ENCODE data around the gene CREB5.

Gene CREB5

GRCh38 chr7:28804157-28804556 lies 391.8 kb downstream of the CREB5 start:
- no peak for TF ChIP-seq CTCF (IDR thresholded peaks at IDR 0.05; ENCODE audit: borderline replicate concordance, control extremely low read depth, extremely low read depth, insufficient read depth, missing control alignments)
- DNase-seq (ENCODE audit: low spot score): no peak
- in situ Hi-C loops (cut with MboI; ENCODE audit: low sequenced_read_pairs, unreplicated experiment): no loop called here

- no peak for DNase-seq (ENCODE audit: low spot score)
- no peak for TF ChIP-seq CTCF (IDR thresholded peaks at IDR 0.05; ENCODE audit: borderline replicate concordance, control extremely low read depth, extremely low read depth, insufficient read depth, missing control alignments)
- in situ Hi-C loops (cut with MboI; ENCODE audit: low sequenced_read_pairs, unreplicated experiment): no loop called here
Measured at GRCh38 chr7:28804990-28805389, 392.7 kb downstream of the CREB5 start.

- no peak for TF ChIP-seq CTCF (IDR thresholded peaks at IDR 0.05; ENCODE audit: borderline replicate concordance, control extremely low read depth, extremely low read depth, insufficient read depth, missing control alignments)
- in situ Hi-C loops (cut with MboI; ENCODE audit: low sequenced_read_pairs, unreplicated experiment): no loop called here
- DNase-seq (ENCODE audit: low spot score): no peak
Measured at GRCh38 chr7:28806841-28807240, 394.5 kb downstream of the CREB5 start.

- no peak for DNase-seq (ENCODE audit: low spot score)
- in situ Hi-C loops (cut with MboI; ENCODE audit: low sequenced_read_pairs, unreplicated experiment): no loop called here
- no peak for TF ChIP-seq CTCF (IDR thresholded peaks at IDR 0.05; ENCODE audit: borderline replicate concordance, control extremely low read depth, extremely low read depth, insufficient read depth, missing control alignments)
Measured at GRCh38 chr7:28807396-28807994, 395.2 kb downstream of the CREB5 start.

GRCh38 chr7:28808796-28809533 lies 396.6 kb downstream of the CREB5 start:
- no peak for DNase-seq (ENCODE audit: low spot score)
- in situ Hi-C loops (cut with MboI; ENCODE audit: low sequenced_read_pairs, unreplicated experiment): no loop called here
- peak; percentile 18 for TF ChIP-seq CTCF (IDR thresholded peaks at IDR 0.05; ENCODE audit: borderline replicate concordance, control extremely low read depth, extremely low read depth, insufficient read depth, missing control alignments)

GRCh38 chr7:28811008-28811407 lies 398.7 kb downstream of the CREB5 start:
- in situ Hi-C loops (cut with MboI; ENCODE audit: low sequenced_read_pairs, unreplicated experiment): no loop called here
- no peak for DNase-seq (ENCODE audit: low spot score)
- no peak for TF ChIP-seq CTCF (IDR thresholded peaks at IDR 0.05; ENCODE audit: borderline replicate concordance, control extremely low read depth, extremely low read depth, insufficient read depth, missing control alignments)
